GM12878 (cell line): ENCODE measurements around the gene MITF. TPM values are rescaled to one million over a fixed set of nuclear protein-coding genes. Genes with fewer than 3 reads are reported as not detected.

Source experiments
- ATAC-seq: fragments of 200-7000 bp; cut with Tn5 transposase; 3 replicates; pipeline ENCODE4 v1.9.1; 2020; ENCODE audit warnings: mild to moderate bottlenecking, moderate library complexity
- BruUV-seq: library from RNA; stranded (reverse); fragments of 400-500 nt; replicated peaks from 2 replicates; lab custom pipeline; 2021; lab: Mats Ljungman, UMichigan
- CTCF ChIA-PET: fragments of 300-600 bp; sonication (Branson Sonifier 250); formaldehyde crosslinking; extraction: SDS; loops from one replicate; lab custom pipeline; 2021; ENCODE audit warnings: inconsistent platforms; lab: Yijun Ruan, JAX
- POLR2A ChIA-PET: fragments of 350-600 bp; formaldehyde crosslinking; extraction: SDS; loops from one replicate; lab custom pipeline; 2021; ENCODE audit warnings: inconsistent platforms; lab: Charles Lee
- RAD21 ChIA-PET: fragments of 300-600 bp; sonication (Branson Sonifier 250); formaldehyde crosslinking; loops from one replicate; lab custom pipeline; 2023; ENCODE audit warnings: antibody characterized with exemption; ENCODE audit not compliant: unreplicated experiment; lab: Charles Lee
- SMC1A ChIA-PET: fragments of 300-600 bp; sonication (Branson Sonifier 250); formaldehyde crosslinking; loops from one replicate; lab custom pipeline; 2023; ENCODE audit not compliant: unreplicated experiment, uncharacterized antibody; lab: Charles Lee
- DNase-seq: peaks from one replicate; pipeline ENCODE4 v3.0.0-alpha.2; 2011; ENCODE audit warnings: low read depth, low spot score
- FAIRE-seq: peaks from 3 replicates; lab custom pipeline; 2011; peaks lifted over from hg19 to GRCh38; lab: Jason Lieb, UNC
- H2AFZ ChIP-seq: 2 replicates; pipeline ENCODE4 v1.6.0; 2011; ENCODE audit warnings: low read depth, low read length, control low read depth; ENCODE audit not compliant: control insufficient read depth
- H3K27ac ChIP-seq: 2 replicates; pipeline ENCODE4 v1.5.1; 2011; ENCODE audit warnings: control low read depth; ENCODE audit not compliant: control insufficient read depth, insufficient read depth
- H3K27me3 ChIP-seq, 2 experiments: replicated peaks in 1 of 2; 2 replicates each; pipeline versions ENCODE4 v1.6.0 to v1.6.1; 2011; ENCODE audit warnings: low read length in 1 of 2; ENCODE audit not compliant: control insufficient read depth in 2 of 2, insufficient read depth in 2 of 2
- H3K36me3 ChIP-seq, 2 experiments: 2 replicates each; pipeline ENCODE4 v1.5.1; 2011; ENCODE audit warnings: low read length in 1 of 2; ENCODE audit not compliant: control insufficient read depth in 2 of 2, insufficient read depth in 2 of 2
- H3K4me1 ChIP-seq: 2 replicates; pipeline ENCODE4 v1.6.1; 2011; ENCODE audit warnings: mild to moderate bottlenecking, low read length, moderate library complexity, mixed read lengths; ENCODE audit not compliant: control insufficient read depth, insufficient read depth
- H3K4me2 ChIP-seq: 2 replicates; pipeline ENCODE4 v1.6.0; 2011; ENCODE audit warnings: control low read depth; ENCODE audit not compliant: control insufficient read depth, insufficient read depth
- H3K4me3 ChIP-seq: fragments of 200-600 bp; sonication (generic); 2 replicates; pipeline ENCODE4 v1.5.1; 2016
- H3K79me2 ChIP-seq: 2 replicates; pipeline ENCODE4 v1.6.0; 2011; ENCODE audit warnings: low read length; ENCODE audit not compliant: control insufficient read depth, insufficient read depth
- H3K9ac ChIP-seq: 2 replicates; pipeline ENCODE4 v1.8.0; 2011; ENCODE audit warnings: low read length, control low read depth, mixed read lengths; ENCODE audit not compliant: control insufficient read depth, insufficient read depth
- H3K9me3 ChIP-seq: replicated peaks from 3 replicates; pipeline ENCODE4 v1.5.1; 2011; ENCODE audit warnings: mild to moderate bottlenecking, low read length; ENCODE audit not compliant: control insufficient read depth, insufficient read depth
- H4K20me1 ChIP-seq: 2 replicates; pipeline ENCODE4 v1.6.0; 2011; ENCODE audit not compliant: control insufficient read depth, insufficient read depth
- BMI1 ChIP-seq: fragments of 450-650 bp; IDR thresholded peaks from 2 replicates; pipeline ENCODE4 v1.6.1; 2016; ENCODE audit warnings: mild to moderate bottlenecking, moderate library complexity, borderline replicate concordance
- FOS ChIP-seq: IDR thresholded peaks from 3 replicates; pipeline ENCODE4 v1.6.1; 2011; ENCODE audit warnings: borderline replicate concordance; ENCODE audit not compliant: insufficient read length; ENCODE audit errors: extremely low read depth
- MTA3 ChIP-seq: IDR thresholded peaks from 2 replicates; pipeline ENCODE4 v1.6.1; 2012; ENCODE audit warnings: low read length, inconsistent platforms, borderline replicate concordance
- MYC ChIP-seq: IDR thresholded peaks from 2 replicates; pipeline ENCODE4 v1.6.1; 2011; ENCODE audit warnings: mild to moderate bottlenecking, low read length, moderate library complexity, inconsistent platforms; ENCODE audit not compliant: insufficient read depth, insufficient replicate concordance, insufficient read length, severe bottlenecking
- SIX5 ChIP-seq: IDR thresholded peaks from 2 replicates; pipeline ENCODE4 v1.6.1; 2011; ENCODE audit warnings: mild to moderate bottlenecking, low read depth, low read length, moderate library complexity; ENCODE audit not compliant: severe bottlenecking
- SP1 ChIP-seq: IDR thresholded peaks from one replicate; pipeline ENCODE4 v1.6.1; 2011; ENCODE audit warnings: low read depth, low read length
- TARDBP ChIP-seq: IDR thresholded peaks from 2 replicates; pipeline ENCODE4 v1.6.1; 2016; ENCODE audit warnings: borderline replicate concordance
- WGBS: methylation state at CpG from one replicate; pipeline ENCODE4 v1.1.6; 2016; ENCODE audit warnings: low lambda C conversion rate; ENCODE audit not compliant: insufficient replicate concordance, insufficient coverage; ENCODE audit errors: missing lambda C conversion rate; 5-methylcytosine and 5-hydroxymethylcytosine counted together
- in situ Hi-C: fragments of 300-500 bp; cut with MboI; formaldehyde crosslinking; loops from 9 replicates; pipeline ENCODE4 v1.14.3; 2018; ENCODE audit warnings: mixed read lengths
- intact Hi-C: fragments of 100-400 bp; cut with micrococcal nuclease; formaldehyde crosslinking; loops from one replicate; pipeline ENCODE4 v1.14.2; 2022; ENCODE audit not compliant: unreplicated experiment
- polyA plus RNA-seq, 11 experiments: library from polyadenylated mRNA; depleted of rRNA in 4 of 11; unstranded in 6 of 11; stranded (reverse) in 5 of 11; fragments of >200 nt; fragmentation: Nextera tagmentation in 4 of 11; fragmentation: Illumina TruSeq in 1 of 11; extraction: Ambion mirVana in 4 of 11; extraction: Trizol in 1 of 11; gene quantifications; 1 replicate in 1 of 11; 2 replicates in 10 of 11; pipeline versions ENCODE4 v1.2.1 to v1.2.3, GENCODE V29; 2011 to 2016; ENCODE audit warnings: inconsistent platforms in 2 of 11, missing spikeins in 2 of 11, low read depth in 1 of 11
- total RNA-seq, 4 experiments: library from RNA; depleted of rRNA in 3 of 4; stranded (reverse); fragments of >200 nt in 3 of 4; fragmentation: Illumina TruSeq in 1 of 4; extraction: Trizol in 1 of 4; gene quantifications; 2 replicates each; pipeline versions ENCODE4 v1.2.1 to v1.2.3, GENCODE V29; 2013 to 2021
- TF ChIP-seq, protein P1 (sequence below): fragments of 450-650 bp; formaldehyde crosslinking; IDR thresholded peaks from 2 replicates; pipeline ENCODE4 v1.5.0; 2022; ENCODE audit warnings: mild to moderate bottlenecking, missing genetic modification characterization
- TF ChIP-seq, protein P2 (sequence below): IDR thresholded peaks from 2 replicates; pipeline ENCODE4 v1.6.1; 2012; ENCODE audit warnings: low read length, inconsistent platforms
- TF ChIP-seq, protein P3 (sequence below): IDR thresholded peaks from 2 replicates; pipeline ENCODE4 v1.6.1; 2011; ENCODE audit warnings: low read depth, mild to moderate bottlenecking, low read length, moderate library complexity, borderline replicate concordance; ENCODE audit errors: extremely low read depth

MITF gene
- total and polyA plus RNA-seq, 10 of the 15 experiments (the other 5 are each of a cell fraction or from before 2014, with no cell fraction given), result under 0.01 to 0.90 (median 0.06) TPM; not detected in 3

DNA sequence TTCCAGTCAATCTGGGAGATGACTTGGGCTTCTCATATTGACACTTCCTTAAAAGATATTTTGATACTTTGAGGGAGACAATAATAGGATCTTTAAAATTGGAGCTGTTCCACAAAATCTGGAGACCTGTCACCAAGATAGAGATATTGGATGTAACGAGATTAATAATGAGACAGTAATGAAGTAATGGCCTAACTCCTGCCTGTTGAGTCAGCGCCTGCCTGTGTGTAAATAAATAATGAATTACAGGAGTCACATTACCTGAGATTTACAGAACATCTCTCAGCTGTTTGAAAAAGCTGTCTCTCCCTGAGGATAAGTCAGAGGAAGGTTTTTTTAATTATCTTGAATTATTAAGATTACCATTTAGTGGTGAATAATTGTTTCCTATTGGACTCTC lies 43.8 kb upstream of the MITF start:
- no peaks in the 10 kb centered on the region for H3K27me3 ChIP-seq
- intact Hi-C loops, result no loop called here
- no TSS peak for BruUV-seq
- ATAC-seq (no peak), FAIRE-seq (no peak), DNase-seq (no peak)
- H3K4me1 ChIP-seq, result no peaks in the 10 kb centered on the region
- H3K36me3 ChIP-seq, result no peaks in the 10 kb centered on the region
- H3K27ac ChIP-seq, result no peak overlapping the region
- ChIA-PET RAD21 (no interaction called here), SMC1A (no interaction called here), CTCF (interaction anchor here (0.9 kb wide), 1 partner anchor 16 kb away, joined by 3 read pairs; no protein-coding TSS in a partner anchor), POLR2A (no interaction called here)
- no peak overlapping the region for H3K9ac ChIP-seq
- H3K4me3 ChIP-seq, result no peak overlapping the region
- H3K9me3 ChIP-seq, result no peaks in the 10 kb centered on the region
- H3K4me2 ChIP-seq, result no peak overlapping the region
- WGBS, result 16% methylated on average over 2 of the region's 2 CpGs
- no peak overlapping the region for H2AFZ ChIP-seq
- in situ Hi-C loops, result no loop called here
- no peaks in the 10 kb centered on the region for H3K79me2 ChIP-seq
- H4K20me1 ChIP-seq, result no peaks in the 10 kb centered on the region
- TF ChIP-seq MTA3 (no peak), FOS (no peak), SP1 (no peak), MYC (no peak), BMI1 (no peak), SIX5 (no peak), TARDBP (no peak)
- TF ChIP-seq, protein P1, sequence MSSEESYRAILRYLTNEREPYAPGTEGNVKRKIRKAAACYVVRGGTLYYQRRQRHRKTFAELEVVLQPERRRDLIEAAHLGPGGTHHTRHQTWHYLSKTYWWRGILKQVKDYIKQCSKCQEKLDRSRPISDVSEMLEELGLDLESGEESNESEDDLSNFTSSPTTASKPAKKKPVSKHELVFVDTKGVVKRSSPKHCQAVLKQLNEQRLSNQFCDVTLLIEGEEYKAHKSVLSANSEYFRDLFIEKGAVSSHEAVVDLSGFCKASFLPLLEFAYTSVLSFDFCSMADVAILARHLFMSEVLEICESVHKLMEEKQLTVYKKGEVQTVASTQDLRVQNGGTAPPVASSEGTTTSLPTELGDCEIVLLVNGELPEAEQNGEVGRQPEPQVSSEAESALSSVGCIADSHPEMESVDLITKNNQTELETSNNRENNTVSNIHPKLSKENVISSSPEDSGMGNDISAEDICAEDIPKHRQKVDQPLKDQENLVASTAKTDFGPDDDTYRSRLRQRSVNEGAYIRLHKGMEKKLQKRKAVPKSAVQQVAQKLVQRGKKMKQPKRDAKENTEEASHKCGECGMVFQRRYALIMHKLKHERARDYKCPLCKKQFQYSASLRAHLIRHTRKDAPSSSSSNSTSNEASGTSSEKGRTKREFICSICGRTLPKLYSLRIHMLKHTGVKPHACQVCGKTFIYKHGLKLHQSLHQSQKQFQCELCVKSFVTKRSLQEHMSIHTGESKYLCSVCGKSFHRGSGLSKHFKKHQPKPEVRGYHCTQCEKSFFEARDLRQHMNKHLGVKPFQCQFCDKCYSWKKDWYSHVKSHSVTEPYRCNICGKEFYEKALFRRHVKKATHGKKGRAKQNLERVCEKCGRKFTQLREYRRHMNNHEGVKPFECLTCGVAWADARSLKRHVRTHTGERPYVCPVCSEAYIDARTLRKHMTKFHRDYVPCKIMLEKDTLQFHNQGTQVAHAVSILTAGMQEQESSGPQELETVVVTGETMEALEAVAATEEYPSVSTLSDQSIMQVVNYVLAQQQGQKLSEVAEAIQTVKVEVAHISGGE, result no peak
- TF ChIP-seq, protein P2, sequence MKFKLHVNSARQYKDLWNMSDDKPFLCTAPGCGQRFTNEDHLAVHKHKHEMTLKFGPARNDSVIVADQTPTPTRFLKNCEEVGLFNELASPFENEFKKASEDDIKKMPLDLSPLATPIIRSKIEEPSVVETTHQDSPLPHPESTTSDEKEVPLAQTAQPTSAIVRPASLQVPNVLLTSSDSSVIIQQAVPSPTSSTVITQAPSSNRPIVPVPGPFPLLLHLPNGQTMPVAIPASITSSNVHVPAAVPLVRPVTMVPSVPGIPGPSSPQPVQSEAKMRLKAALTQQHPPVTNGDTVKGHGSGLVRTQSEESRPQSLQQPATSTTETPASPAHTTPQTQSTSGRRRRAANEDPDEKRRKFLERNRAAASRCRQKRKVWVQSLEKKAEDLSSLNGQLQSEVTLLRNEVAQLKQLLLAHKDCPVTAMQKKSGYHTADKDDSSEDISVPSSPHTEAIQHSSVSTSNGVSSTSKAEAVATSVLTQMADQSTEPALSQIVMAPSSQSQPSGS, result no peak
- TF ChIP-seq, protein P3, sequence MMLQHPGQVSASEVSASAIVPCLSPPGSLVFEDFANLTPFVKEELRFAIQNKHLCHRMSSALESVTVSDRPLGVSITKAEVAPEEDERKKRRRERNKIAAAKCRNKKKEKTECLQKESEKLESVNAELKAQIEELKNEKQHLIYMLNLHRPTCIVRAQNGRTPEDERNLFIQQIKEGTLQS, result no peak
